ENCODE results near the gene NFX1.

Gene NFX1

DNA sequence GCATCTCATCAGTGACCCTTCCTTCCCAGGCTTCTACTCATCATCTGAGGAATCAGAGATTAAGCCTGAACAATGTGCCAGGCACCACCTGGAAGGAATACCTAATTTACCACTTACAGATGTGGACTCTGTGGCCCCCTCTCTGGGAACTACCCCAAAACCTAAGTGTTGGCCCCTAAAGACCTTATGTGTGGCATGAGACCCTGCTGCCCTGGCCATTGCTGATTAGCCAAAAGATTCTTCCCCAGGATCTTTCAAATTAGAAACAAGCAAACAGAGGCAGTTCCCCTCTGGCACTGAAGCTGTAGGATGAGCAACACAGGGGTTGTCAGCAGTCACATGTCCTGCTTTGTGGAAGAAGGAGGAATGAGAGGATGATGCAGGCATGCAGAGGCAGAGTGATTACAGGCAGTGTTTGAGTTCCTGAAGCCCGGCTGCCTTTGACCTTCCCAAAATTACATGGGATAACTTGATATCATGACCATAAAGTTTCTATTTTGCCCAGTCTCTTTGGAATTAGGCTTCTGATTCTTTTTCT is 39.8 kb upstream of the NFX1 start:
- H3K27me3 ChIP-seq (ENCODE audit: low read length), result no peaks in the 10 kb centered on the region
- H4K20me1 ChIP-seq (ENCODE audit: low read depth, low read length), result no peaks in the 10 kb centered on the region
- TF ChIP-seq, protein P1, sequence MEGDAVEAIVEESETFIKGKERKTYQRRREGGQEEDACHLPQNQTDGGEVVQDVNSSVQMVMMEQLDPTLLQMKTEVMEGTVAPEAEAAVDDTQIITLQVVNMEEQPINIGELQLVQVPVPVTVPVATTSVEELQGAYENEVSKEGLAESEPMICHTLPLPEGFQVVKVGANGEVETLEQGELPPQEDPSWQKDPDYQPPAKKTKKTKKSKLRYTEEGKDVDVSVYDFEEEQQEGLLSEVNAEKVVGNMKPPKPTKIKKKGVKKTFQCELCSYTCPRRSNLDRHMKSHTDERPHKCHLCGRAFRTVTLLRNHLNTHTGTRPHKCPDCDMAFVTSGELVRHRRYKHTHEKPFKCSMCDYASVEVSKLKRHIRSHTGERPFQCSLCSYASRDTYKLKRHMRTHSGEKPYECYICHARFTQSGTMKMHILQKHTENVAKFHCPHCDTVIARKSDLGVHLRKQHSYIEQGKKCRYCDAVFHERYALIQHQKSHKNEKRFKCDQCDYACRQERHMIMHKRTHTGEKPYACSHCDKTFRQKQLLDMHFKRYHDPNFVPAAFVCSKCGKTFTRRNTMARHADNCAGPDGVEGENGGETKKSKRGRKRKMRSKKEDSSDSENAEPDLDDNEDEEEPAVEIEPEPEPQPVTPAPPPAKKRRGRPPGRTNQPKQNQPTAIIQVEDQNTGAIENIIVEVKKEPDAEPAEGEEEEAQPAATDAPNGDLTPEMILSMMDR (IDR thresholded peaks at IDR 0.05; ENCODE audit: insufficient read depth, low read length, poor library complexity, severe bottlenecking), result no peak
- TF ChIP-seq EZH2phosphoT487 (conservative IDR thresholded peaks at IDR 0.05; ENCODE audit: low read length), result no peak
- no peaks in the 10 kb centered on the region for H3K9me3 ChIP-seq (ENCODE audit: insufficient read depth, low read length)
- no peaks in the 10 kb centered on the region for H3K79me2 ChIP-seq (ENCODE audit: insufficient read depth, low read length)
- peaks cover 13% of the 10 kb centered on the region; the same call in 1 of the 2 replicates for H3K36me3 ChIP-seq (ENCODE audit: low read length)
- no peak overlapping the region for H3K4me3 ChIP-seq (ENCODE audit: insufficient read depth, low read length, poor library complexity, severe bottlenecking)
- H3K27ac ChIP-seq (ENCODE audit: low read depth, low read length), result no peak overlapping the region
- peaks cover 7% of the 10 kb centered on the region; the same call in 1 of the 2 replicates for H3F3A ChIP-seq (ENCODE audit: insufficient read depth)
- no peak overlapping the region for H2AFZ ChIP-seq (ENCODE audit: low read depth, low read length, severe bottlenecking)
- no peak overlapping the region for H3K9ac ChIP-seq (ENCODE audit: low read length)
- H3K9me2 ChIP-seq (replicated peaks; ENCODE audit: insufficient read depth, low read length), result no peaks in the 10 kb centered on the region
- no peak overlapping the region for H3K4me2 ChIP-seq (ENCODE audit: low read depth, low read length, poor library complexity, severe bottlenecking)

DNA sequence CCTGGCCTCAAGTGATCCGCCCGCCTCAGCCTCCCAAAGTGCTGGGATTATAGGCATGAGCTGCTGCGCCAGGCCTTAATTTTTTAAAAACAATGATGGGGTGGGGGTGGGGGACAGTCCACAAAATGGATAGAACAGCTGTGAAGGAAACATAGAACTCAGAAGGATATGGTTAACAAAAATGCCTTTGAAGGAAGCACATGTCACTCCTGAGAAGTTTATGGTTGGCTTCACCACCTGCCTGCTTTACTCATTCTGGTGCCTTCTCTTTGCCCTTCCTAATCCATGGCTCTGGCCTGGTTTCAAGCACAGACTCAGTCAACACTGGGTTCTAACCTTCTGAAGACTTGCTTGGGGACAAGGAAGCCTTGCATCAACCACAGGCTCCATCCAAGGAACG is 36.1 kb upstream of the NFX1 start:
- H3K79me2 ChIP-seq (ENCODE audit: insufficient read depth, low read length), result no peaks in the 10 kb centered on the region
- no peaks in the 10 kb centered on the region for H3K27me3 ChIP-seq (ENCODE audit: low read length)
- no peak overlapping the region for H3K9ac ChIP-seq (ENCODE audit: low read length)
- H3K4me3 ChIP-seq (ENCODE audit: insufficient read depth, low read length, poor library complexity, severe bottlenecking), result no peak overlapping the region
- peaks cover 7% of the 10 kb centered on the region; the same call in 1 of the 2 replicates for H3F3A ChIP-seq (ENCODE audit: insufficient read depth)
- TF ChIP-seq, protein P1 (IDR thresholded peaks at IDR 0.05; ENCODE audit: insufficient read depth, low read length, poor library complexity, severe bottlenecking), result no peak
- no peak for TF ChIP-seq EZH2phosphoT487 (conservative IDR thresholded peaks at IDR 0.05; ENCODE audit: low read length)
- H4K20me1 ChIP-seq (ENCODE audit: low read depth, low read length), result no peaks in the 10 kb centered on the region
- H3K9me3 ChIP-seq (ENCODE audit: insufficient read depth, low read length), result no peaks in the 10 kb centered on the region
- H3K36me3 ChIP-seq (ENCODE audit: low read length), result peaks cover 40% of the 10 kb centered on the region
- no peak overlapping the region for H3K27ac ChIP-seq (ENCODE audit: low read depth, low read length)
- no peak overlapping the region for H2AFZ ChIP-seq (ENCODE audit: low read depth, low read length, severe bottlenecking)
- no peaks in the 10 kb centered on the region for H3K9me2 ChIP-seq (replicated peaks; ENCODE audit: insufficient read depth, low read length)
- no peak overlapping the region for H3K4me2 ChIP-seq (ENCODE audit: low read depth, low read length, poor library complexity, severe bottlenecking)

DNA sequence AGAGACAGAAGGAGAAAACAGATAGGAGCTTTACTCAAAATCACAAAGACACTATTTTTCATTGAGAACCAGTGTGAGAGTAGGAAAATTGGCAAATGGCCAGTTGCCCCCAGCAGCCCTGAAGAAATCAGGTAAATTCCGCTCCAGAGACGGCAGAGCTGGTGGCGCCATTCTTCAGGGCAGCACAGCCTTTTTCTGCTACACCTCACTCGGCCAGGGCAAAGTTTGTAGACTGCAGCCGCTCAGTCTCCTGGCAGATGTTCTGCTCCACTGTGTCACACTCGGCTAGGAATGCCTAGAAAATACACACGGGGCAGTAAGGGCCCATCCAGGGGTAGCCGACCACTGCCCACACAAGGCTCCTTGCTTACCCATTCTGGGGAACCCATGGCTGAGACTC is 35.3 kb upstream of the NFX1 start:
- no peaks in the 10 kb centered on the region for H3K27me3 ChIP-seq (ENCODE audit: low read length)
- H3K9ac ChIP-seq (ENCODE audit: low read length), result no peak overlapping the region
- no peak overlapping the region for H2AFZ ChIP-seq (ENCODE audit: low read depth, low read length, severe bottlenecking)
- no peak overlapping the region for H3K4me3 ChIP-seq (ENCODE audit: insufficient read depth, low read length, poor library complexity, severe bottlenecking)
- H3K9me3 ChIP-seq (ENCODE audit: insufficient read depth, low read length), result no peaks in the 10 kb centered on the region
- peaks cover 47% of the 10 kb centered on the region for H3K36me3 ChIP-seq (ENCODE audit: low read length)
- no peak for TF ChIP-seq EZH2phosphoT487 (conservative IDR thresholded peaks at IDR 0.05; ENCODE audit: low read length)
- TF ChIP-seq, protein P1 (IDR thresholded peaks at IDR 0.05; ENCODE audit: insufficient read depth, low read length, poor library complexity, severe bottlenecking), result no peak
- H3F3A ChIP-seq (ENCODE audit: insufficient read depth), result peaks cover 6% of the 10 kb centered on the region; the same call in 1 of the 2 replicates
- no peak overlapping the region for H3K4me2 ChIP-seq (ENCODE audit: low read depth, low read length, poor library complexity, severe bottlenecking)
- no peaks in the 10 kb centered on the region for H3K79me2 ChIP-seq (ENCODE audit: insufficient read depth, low read length)
- H4K20me1 ChIP-seq (ENCODE audit: low read depth, low read length), result no peaks in the 10 kb centered on the region
- no peak overlapping the region for H3K27ac ChIP-seq (ENCODE audit: low read depth, low read length)
- no peaks in the 10 kb centered on the region for H3K9me2 ChIP-seq (replicated peaks; ENCODE audit: insufficient read depth, low read length)

Measured in SU-DHL-6 (cell line).